Stimulated activated CD4-positive, alpha-beta T cell treated with anti-CD3 and anti-CD28 coated beads, Interleukin-4, amount 100 ng/mL, for 24 hours (primary cell): Measurements from ENCODE around the gene SHROOM2.

Experiments
- DNase-seq: peaks from one replicate; pipeline ENCODE4 v3.0.0-alpha.2; 2020

Gene SHROOM2

DNA sequence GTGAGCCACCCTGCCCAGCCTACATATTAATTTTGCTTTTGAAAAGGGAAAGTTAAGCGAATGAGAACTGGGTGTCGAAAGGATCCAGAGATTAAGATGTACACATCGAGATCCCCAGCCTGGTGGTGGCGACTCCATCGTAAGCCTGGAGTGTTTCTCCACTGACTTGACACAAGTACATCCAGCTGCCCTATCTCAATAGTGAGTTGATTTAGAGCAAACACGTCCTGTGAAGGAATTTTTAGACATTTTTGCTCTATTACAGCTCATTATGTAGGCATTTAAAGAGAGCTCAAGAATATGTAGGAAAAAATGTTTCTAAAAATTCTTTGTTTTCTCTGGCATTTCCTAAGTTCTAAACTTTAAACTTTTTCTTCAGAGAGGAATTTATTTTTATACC is 169.3 kb downstream of the SHROOM2 start:
- DNase-seq: no peak

- DNase-seq: no peak
These were observed 171.5 kb downstream of the SHROOM2 start for GRCh38 chrX:9957743-9958142.

DNA sequence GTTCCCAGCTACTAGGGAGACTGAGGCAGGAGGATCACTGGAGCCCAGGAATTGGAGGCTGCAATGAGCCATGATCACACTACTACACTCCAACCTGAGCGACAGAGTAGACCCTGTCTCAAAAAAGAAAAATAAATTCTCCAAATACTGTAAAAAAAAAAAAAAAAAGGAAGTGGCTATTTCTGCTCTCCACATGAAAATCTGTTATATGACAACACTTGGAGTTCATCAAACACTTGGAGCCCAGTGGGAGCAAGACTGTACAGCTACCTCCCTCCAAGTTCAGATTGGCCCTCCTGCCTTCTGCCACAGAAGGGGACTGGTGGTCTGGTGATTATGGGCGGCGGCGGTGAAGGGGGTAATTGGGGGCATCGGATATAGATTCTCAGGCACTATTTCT is 172.0 kb downstream of the SHROOM2 start:
- DNase-seq: no peak

- DNase-seq: no peak
These were observed 175.5 kb downstream of the SHROOM2 start for GRCh38 chrX:9961750-9962149.

GRCh38 chrX:9966775-9967408 is 180.7 kb downstream of the SHROOM2 start, which contains the start of gene CLDN34:
Gene CLDN34, plus strand, starts transcription at chrX:9967358. Its CDS starts 0 bp downstream, at chrX:9967358.
- DNase-seq: no peak

DNA sequence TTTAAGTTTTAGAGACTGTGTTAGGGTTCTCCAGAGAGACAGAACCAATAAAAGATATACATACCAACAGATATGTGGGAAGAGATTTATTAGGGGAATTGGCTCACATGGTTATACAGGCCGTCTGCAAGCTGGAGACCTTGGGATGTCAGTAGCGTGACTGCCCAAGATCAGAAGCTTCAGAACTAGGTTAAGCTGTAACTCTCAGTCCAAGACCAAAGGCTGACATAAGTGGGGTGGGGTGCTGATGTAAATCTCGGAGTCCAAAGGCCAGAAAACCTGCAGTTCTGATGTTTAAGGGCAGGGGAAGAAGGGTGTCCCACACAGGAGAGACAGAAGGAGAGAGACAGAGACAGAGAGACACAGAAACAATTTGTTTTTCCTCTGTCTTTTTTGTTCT is 191.4 kb downstream of the SHROOM2 start:
- DNase-seq: no peak

- DNase-seq: no peak
These were observed 194.2 kb downstream of the SHROOM2 start for GRCh38 chrX:9980401-9980800.

DNA sequence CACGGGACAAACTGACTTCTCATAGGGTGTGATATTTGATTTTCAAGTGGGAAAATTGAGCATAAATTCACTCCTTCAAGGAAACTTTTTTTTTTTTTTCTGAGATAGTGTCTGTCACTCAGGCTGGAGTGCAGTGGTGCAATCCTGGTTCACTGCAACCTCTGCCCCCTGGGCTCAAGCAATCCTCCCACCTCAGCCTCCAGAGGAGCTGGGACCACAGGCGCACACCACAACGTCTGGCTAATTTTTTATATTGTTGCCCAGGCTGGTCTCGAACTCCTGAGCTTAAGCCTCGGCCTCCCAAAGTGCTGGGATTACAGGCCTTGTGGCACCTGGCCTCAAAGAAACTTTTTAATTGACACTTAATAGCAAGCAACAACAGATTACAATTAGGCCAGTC is 194.7 kb downstream of the SHROOM2 start:
- DNase-seq: no peak

DNA sequence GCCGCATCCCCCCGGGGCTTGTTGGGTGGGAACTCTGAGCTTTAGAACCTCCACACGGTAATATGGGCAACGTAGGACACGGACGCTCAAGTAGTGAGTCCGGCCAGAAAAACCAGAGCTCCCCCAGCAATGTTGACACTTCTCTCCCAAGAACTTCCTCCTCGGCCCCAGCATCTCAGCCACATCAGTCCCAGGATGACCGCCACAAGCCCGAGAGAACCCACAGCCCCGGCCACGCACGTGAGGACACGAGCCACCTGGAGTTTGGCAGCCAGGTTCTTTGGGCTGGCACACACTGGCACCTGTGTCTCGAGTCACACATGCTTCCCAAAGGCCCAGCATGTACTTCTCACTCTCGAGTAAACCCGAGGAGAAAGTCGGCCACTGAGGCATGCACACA is 197.2 kb downstream of the SHROOM2 start:
- no peak for DNase-seq

- no peak for DNase-seq
These were observed 197.6 kb downstream of the SHROOM2 start for GRCh38 chrX:9983846-9984245.

DNA sequence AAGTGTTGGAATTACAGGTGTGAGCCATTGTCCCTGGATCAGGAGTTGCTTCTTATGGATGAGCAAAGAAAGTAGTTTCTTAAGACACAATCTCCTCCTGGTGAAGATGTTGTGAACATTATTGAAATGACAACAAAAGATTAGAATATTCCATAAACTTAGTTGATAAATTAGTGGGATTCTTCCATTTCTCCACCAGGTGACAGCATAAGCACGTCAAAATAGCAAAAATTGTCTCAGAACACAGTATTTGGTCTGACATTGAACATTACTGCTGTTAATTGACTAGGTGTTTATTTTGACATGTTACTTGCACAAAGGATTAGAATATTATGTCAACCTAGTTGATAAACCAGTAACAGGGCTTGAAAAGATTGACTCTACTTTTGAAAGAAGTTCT is 202.5 kb downstream of the SHROOM2 start:
- no peak for DNase-seq

- DNase-seq: no peak
These were observed 205.8 kb downstream of the SHROOM2 start for GRCh38 chrX:9992061-9992460.

DNA sequence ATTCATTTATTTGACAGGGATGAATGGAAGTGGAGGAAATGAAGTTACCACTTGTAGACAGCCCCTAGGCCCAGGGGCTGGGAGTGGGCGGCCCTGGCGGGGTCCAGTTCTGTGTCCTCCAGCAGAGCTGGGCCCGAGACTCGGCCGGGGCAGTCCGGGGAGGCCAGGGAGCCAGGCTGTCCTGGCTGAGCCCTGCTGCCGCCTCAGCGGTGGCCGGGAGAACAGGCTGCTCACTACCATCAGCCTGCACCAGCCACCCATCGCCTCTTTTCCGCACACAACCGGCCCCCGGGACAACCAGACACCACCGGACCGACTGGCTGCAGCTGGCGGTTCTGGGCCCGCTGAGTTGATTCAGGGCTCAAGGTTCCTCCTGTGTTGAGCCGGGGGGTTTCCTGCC is 206.5 kb downstream of the SHROOM2 start:
- DNase-seq: no peak

- peak; percentile 75 for DNase-seq
These were observed 209.7 kb downstream of the SHROOM2 start for GRCh38 chrX:9995855-9996339.

DNA sequence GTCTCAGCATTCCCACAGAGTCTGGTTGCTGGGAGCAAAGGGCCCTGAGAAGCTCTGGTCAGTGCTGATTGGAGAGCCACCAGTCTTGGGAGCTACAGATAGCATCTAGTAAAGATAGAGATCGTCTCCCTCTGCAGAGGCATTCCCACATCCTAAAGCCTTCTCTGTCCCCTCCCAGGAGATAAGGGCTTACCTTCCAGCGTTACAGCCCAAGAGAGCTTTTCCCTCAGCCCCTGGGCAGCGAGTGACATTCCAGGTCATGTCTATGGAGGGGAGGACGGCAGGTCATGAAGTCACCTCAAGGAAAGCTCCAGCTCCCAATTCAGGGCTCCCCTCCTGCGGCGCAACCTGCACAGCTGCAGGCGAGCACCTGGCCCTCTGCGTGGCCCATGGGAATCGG is 210.8 kb downstream of the SHROOM2 start:
- no peak for DNase-seq

- DNase-seq: peak; percentile 73
These were observed 211.3 kb downstream of the SHROOM2 start for GRCh38 chrX:9997524-9997923.
